ENCODE data around the gene QRICH1. TPM values are rescaled to one million over a fixed set of nuclear protein-coding genes. Genes with fewer than 3 reads are reported as not detected.

The QRICH1 gene
- total RNA-seq (2021) (84.8 and 87.5 TPM in 2 replicates), Bru-seq, nascent RNA (percentile 86 among the genes with signal in this experiment), BruChase-seq, experiment 1, labeled RNA remaining after a 2-hour chase (percentile 75 among the genes with signal in this experiment), BruChase-seq, experiment 2, labeled RNA remaining after a 6-hour chase (percentile 80 among the genes with signal in this experiment)
- long read RNA-seq, transcript QRICH1-202 (10 exons, 3,549 nt), result major isoform, 31 of 64 reads
- long read RNA-seq, partial matches to known transcripts, result 7 of 64 reads
- long read RNA-seq, other reads (novel, unspliced or antisense), result 23 of 64 reads

GRCh38 chr3:49093853-49094767, at the start of gene QRICH1:
Gene QRICH1, minus strand, starts transcription at chr3:49094071. Its CDS starts 17,054 bp downstream, at chr3:49077017.
- peak; percentile 95 to 96 for DNase-seq
- no peaks in the 10 kb centered on the region for H3K9me2 ChIP-seq (ENCODE audit: insufficient read depth)
- intact Hi-C loops (cut with micrococcal nuclease; ENCODE audit: unreplicated experiment), result loop anchor here (1.0 to 5.0 kb wide), 4 partner anchors 10 to 87 kb away; partner anchors contain the start of genes IMPDH2, LAMB2, QARS1 and WDR6
- TF ChIP-seq CTCF (conservative IDR thresholded peaks at IDR 0.05) (peak; percentile 47; the same call in 1 of the 2 replicates), EZH2 (IDR thresholded peaks at IDR 0.05; ENCODE audit: low read depth) (no peak)
- H3K4me2 ChIP-seq, result peak within 1 kb of the TSS; percentile 93
- POLR2A ChIA-PET (ENCODE audit: unreplicated experiment), result interaction anchor here (0.6 to 2.0 kb wide), 15 partner anchors 8 to 906 kb away, joined by 3 to 21 read pairs (median 5); partner anchors contain the start of genes CDC25A, NDUFAF3, RHOA and TCTA
- peaks cover 29% of the 10 kb centered on the region; the same call in 1 of the 2 replicates for H3F3A ChIP-seq (ENCODE audit: insufficient read depth, low read depth)
- H3K9me3 ChIP-seq (ENCODE audit: insufficient read depth, low read depth), result no peaks in the 10 kb centered on the region
- H3K79me2 ChIP-seq (ENCODE audit: low read depth), result peaks cover 42% of the 10 kb centered on the region
- H2AFZ ChIP-seq, result peak within 1 kb of the TSS; percentile 80
- peaks cover 9% of the 10 kb centered on the region for H3K36me3 ChIP-seq (ENCODE audit: low read depth)
- H3K4me3 ChIP-seq, result peak within 1 kb of the TSS; percentile 93
- BruUV-seq (replicated peaks), result no TSS peak
- H3K4me1 ChIP-seq (replicated peaks; ENCODE audit: insufficient read depth), result peaks cover 17% of the 10 kb centered on the region
- peak within 1 kb of the TSS; percentile 87 for H3K27ac ChIP-seq
- peaks cover 11% of the 10 kb centered on the region for H4K20me1 ChIP-seq (ENCODE audit: insufficient read depth)
- CTCF ChIA-PET, result interaction anchor here (0.7 to 1.2 kb wide), 7 partner anchors 10 to 546 kb away, joined by 3 to 5 read pairs (median 4); partner anchors contain the start of genes LAMB2 and USP19
- H3K27me3 ChIP-seq (ENCODE audit: insufficient read depth, low read depth), result no peaks in the 10 kb centered on the region

GRCh38 chr3:49140080-49140479, 46.2 kb upstream of the QRICH1 start:
- BruUV-seq (replicated peaks), result no TSS peak
- ChIA-PET POLR2A (ENCODE audit: unreplicated experiment) (no interaction called here), CTCF (no interaction called here)
- no peaks in the 10 kb centered on the region for H3K36me3 ChIP-seq (ENCODE audit: low read depth)
- H3F3A ChIP-seq (ENCODE audit: insufficient read depth, low read depth), result peaks cover 19% of the 10 kb centered on the region
- no peak overlapping the region for H2AFZ ChIP-seq
- no peaks in the 10 kb centered on the region for H4K20me1 ChIP-seq (ENCODE audit: insufficient read depth)
- no peaks in the 10 kb centered on the region; the same call in 1 of the 2 replicates for H3K4me1 ChIP-seq (replicated peaks; ENCODE audit: insufficient read depth)
- H3K27ac ChIP-seq, result no peak overlapping the region
- TF ChIP-seq CTCF (conservative IDR thresholded peaks at IDR 0.05) (no peak), EZH2 (IDR thresholded peaks at IDR 0.05; ENCODE audit: low read depth) (no peak)
- intact Hi-C loops (cut with micrococcal nuclease; ENCODE audit: unreplicated experiment), result no loop called here
- no peaks in the 10 kb centered on the region for H3K9me2 ChIP-seq (ENCODE audit: insufficient read depth)
- DNase-seq, result no peak
- no peak overlapping the region for H3K4me3 ChIP-seq
- H3K27me3 ChIP-seq (ENCODE audit: insufficient read depth, low read depth), result no peaks in the 10 kb centered on the region
- no peak overlapping the region for H3K4me2 ChIP-seq
- H3K79me2 ChIP-seq (ENCODE audit: low read depth), result no peaks in the 10 kb centered on the region
- peaks cover 4% of the 10 kb centered on the region; the same call in 1 of the 2 replicates for H3K9me3 ChIP-seq (ENCODE audit: insufficient read depth, low read depth)

- Histone ChIP-seq H4K20me1 (ENCODE audit: insufficient read depth) (no peaks in the 10 kb centered on the region), H3K9me2 (ENCODE audit: insufficient read depth) (no peaks in the 10 kb centered on the region), H3K36me3 (ENCODE audit: low read depth) (no peaks in the 10 kb centered on the region), H3F3A (ENCODE audit: insufficient read depth, low read depth) (peaks cover 29% of the 10 kb centered on the region), H3K4me2 (0 out of 2 replicates have a peak overlapping the region, but pooled peaks have one; percentile 18), H3K79me2 (ENCODE audit: low read depth) (peaks cover 16% of the 10 kb centered on the region), H2AFZ (no peak overlapping the region), H3K27me3 (ENCODE audit: insufficient read depth, low read depth) (no peaks in the 10 kb centered on the region), H3K9me3 (ENCODE audit: insufficient read depth, low read depth) (no peaks in the 10 kb centered on the region; the same call in 1 of the 2 replicates), H3K27ac (no peak overlapping the region), H3K4me3 (no peak overlapping the region), H3K4me1 (replicated peaks; ENCODE audit: insufficient read depth) (peaks cover 19% of the 10 kb centered on the region)
- no peak for TF ChIP-seq EZH2 (IDR thresholded peaks at IDR 0.05; ENCODE audit: low read depth)
- TF ChIP-seq CTCF (conservative IDR thresholded peaks at IDR 0.05), result no peak
- BruUV-seq (replicated peaks), result no TSS peak
- DNase-seq, result no peak
- intact Hi-C loops (cut with micrococcal nuclease; ENCODE audit: unreplicated experiment), result no loop called here
- CTCF ChIA-PET, result no interaction called here
- POLR2A ChIA-PET (ENCODE audit: unreplicated experiment), result no interaction called here
Measured at GRCh38 chr3:49135499-49135898, 41.6 kb upstream of the QRICH1 start.
